Measurements from ENCODE around the gene MAML1.

The MAML1 gene

DNA sequence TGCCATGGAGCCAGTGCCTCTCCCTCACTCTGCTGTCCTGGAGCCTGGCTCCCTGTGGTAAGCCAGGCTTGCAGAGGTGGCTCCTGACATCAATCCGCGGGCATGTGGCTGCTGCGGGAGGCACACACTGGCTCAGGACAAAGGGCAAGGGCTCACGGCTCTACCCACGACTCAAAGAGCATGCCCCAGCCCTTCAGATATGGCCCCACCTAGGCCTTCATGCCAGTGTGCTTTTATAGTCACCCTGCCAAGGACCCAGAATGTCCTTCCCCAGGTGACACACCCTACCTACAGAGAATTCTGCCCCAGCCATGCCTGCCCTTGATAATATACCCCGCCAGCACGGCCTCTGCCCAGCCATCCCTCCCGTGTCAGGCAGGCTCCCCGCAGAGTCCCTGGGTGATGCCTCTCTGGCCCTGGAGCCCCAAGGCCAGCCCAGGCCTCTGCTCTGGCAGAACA lies 72.5 kb downstream of the MAML1 start:
- peak; percentile 69 for FAIRE-seq
- TF ChIP-seq TAF1 (IDR thresholded peaks at IDR 0.05; ENCODE audit: low read depth, low read length), result no peak
- TF ChIP-seq SPI1 (IDR thresholded peaks at IDR 0.05; ENCODE audit: low read depth, low read length), result no peak
- no peak for TF ChIP-seq POU2F2 (IDR thresholded peaks at IDR 0.05; ENCODE audit: low read depth, low read length)
- TF ChIP-seq POLR2AphosphoS5 (IDR thresholded peaks at IDR 0.05; ENCODE audit: low read depth, low read length), result no peak
- no peak for TF ChIP-seq POLR2A (IDR thresholded peaks at IDR 0.05; ENCODE audit: low read depth, low read length)
- no peak for TF ChIP-seq PAX5 (IDR thresholded peaks at IDR 0.05; ENCODE audit: insufficient read depth, low read length, severe bottlenecking)

DNA sequence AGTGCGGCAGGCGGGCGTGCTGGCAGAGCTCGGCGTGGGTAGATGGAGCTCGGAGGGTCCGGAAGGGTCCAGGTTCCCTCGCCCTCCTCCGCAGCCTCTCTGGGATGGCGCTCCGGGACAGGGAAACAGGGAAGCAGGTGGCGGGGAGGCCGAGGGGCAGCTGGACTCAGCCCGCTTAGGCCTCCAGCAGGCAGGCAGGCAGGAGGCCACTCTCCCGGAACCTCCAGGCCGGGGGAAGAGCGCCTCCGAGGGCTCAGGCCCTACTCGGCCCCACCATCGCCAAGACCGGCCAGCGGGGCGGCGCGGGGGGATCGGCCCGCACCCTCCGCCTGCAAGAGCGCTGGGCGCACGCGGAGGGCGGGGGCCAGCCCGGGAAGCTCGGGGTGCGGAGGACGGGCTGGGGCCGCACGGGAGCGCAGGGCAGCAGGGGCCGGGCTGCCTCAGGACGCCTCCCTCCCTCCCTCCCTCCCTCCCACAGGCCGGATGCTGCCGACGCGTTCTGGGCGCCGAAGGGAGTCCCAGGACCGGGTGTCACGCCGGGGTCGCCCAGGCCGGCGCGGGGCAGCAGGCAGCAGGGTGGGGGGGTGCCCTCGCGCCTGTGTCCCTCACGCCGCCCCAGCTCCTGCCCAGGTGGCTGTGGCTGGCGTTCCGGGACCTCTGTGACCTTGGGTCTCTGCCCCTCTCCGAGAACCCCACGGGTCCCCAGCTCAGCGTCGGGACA lies 73.1 kb downstream of the MAML1 start:
- FAIRE-seq (no peak), DNase-seq (ENCODE audit: insufficient read length, low spot score) (peak; percentile 78)

More for the DNA sequence above, 72.5 kb downstream of the MAML1 start:
- no peak for DNase-seq (ENCODE audit: insufficient read length, low spot score)

DNA sequence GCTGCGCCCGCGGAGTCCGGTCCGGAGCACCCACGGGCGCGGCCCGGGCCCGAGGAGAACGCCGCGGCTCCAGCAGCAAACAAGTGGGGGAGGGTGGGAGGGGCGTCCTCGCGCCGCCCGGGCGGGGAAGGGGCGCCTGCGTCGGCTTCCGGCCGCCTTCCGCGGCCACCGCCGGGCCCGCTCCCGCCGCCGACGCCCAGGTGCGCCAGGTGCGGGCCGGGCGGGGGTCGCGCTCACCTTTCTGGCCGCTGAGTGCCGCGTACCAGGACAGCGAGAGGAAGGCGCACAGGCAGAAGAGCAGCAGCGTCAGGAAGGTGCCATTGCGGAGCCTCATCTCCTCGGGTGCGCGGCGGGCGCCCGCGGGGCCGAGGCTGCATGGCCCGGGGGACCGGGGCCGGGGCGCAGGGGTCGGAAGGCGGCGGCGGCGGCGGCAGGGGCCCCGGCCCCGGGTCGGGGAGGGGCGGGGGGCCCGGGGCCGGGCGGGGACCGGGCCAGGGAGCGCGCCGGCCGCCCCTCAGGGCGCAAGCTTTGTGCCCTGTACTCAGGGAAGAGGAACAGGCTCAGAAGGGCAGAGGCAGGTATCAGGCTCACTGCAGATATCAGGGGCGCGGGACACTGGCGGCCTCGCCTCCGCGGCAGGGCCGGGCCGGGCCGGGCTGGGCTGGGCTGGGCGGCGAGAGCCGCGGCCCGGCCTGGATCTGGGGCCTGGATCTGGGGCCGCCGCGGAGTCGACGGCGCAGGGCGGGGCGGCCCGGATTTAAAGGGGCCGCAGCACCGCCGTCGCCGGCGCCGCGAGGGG lies 73.8 kb downstream of the MAML1 start, which contains the start of gene MGAT4B:
Gene MGAT4B, minus strand, starts transcription at position 617 of the 799 bp plus-strand sequence. Its CDS starts 283 bp downstream, at position 334.
- peak; percentile 91 for DNase-seq (ENCODE audit: insufficient read length, low spot score)
- FAIRE-seq, result peak; percentile 63
- TF ChIP-seq TAF1 (IDR thresholded peaks at IDR 0.05; ENCODE audit: low read depth, low read length) (peak; percentile 69), POU2F2 (IDR thresholded peaks at IDR 0.05; ENCODE audit: low read depth, low read length) (no peak), SPI1 (IDR thresholded peaks at IDR 0.05; ENCODE audit: low read depth, low read length) (no peak), PAX5 (IDR thresholded peaks at IDR 0.05; ENCODE audit: insufficient read depth, low read length, severe bottlenecking) (no peak), POLR2A (IDR thresholded peaks at IDR 0.05; ENCODE audit: low read depth, low read length) (peak; percentile 24; the same call in 1 of the 2 replicates), POLR2AphosphoS5 (IDR thresholded peaks at IDR 0.05; ENCODE audit: low read depth, low read length) (peak; percentile 47; the same call in 1 of the 2 replicates)

More for the DNA sequence above, 73.1 kb downstream of the MAML1 start:
- TF ChIP-seq TAF1 (IDR thresholded peaks at IDR 0.05; ENCODE audit: low read depth, low read length) (0 out of 2 replicates have a peak, but pooled peaks have one; percentile 6), SPI1 (IDR thresholded peaks at IDR 0.05; ENCODE audit: low read depth, low read length) (no peak), POU2F2 (IDR thresholded peaks at IDR 0.05; ENCODE audit: low read depth, low read length) (no peak)

- DNase-seq (ENCODE audit: insufficient read length, low spot score) (no peak), FAIRE-seq (no peak)
- TF ChIP-seq POU2F2 (IDR thresholded peaks at IDR 0.05; ENCODE audit: low read depth, low read length) (no peak), POLR2AphosphoS5 (IDR thresholded peaks at IDR 0.05; ENCODE audit: low read depth, low read length) (no peak), SPI1 (IDR thresholded peaks at IDR 0.05; ENCODE audit: low read depth, low read length) (no peak), TAF1 (IDR thresholded peaks at IDR 0.05; ENCODE audit: low read depth, low read length) (no peak), POLR2A (IDR thresholded peaks at IDR 0.05; ENCODE audit: low read depth, low read length) (no peak), PAX5 (IDR thresholded peaks at IDR 0.05; ENCODE audit: insufficient read depth, low read length, severe bottlenecking) (no peak)
These were observed 79.7 kb downstream of the MAML1 start for GRCh38 chr5:179812135-179812825.

DNA sequence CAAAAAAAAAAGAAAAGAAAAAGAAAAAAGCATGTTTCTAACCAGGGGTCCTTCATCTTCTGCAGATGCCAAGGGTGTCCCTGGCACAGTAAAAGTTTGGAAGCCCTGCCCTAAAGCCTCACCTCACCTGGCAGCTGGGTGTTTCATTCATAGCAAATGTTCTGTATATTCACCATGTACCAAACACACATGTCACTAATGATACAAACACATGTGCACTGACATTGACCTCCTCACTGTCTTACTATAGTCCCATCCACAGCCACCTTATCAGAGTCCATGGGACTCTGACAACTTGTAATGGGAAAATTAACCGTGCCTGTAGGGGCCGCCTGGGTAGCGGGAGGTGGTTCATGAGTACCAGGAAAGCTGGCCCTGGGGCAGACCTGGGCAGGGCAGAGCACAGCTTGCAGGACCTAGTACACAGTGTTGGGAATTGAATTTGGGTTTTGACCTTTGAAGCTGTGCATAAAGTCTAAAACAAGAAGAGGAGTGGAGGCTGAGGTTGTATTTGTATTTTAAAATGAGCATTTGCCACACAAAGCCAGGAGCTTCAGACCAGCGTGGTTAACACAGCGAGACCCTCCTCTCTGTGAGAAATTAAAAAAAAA lies 80.5 kb downstream of the MAML1 start:
- no peak for FAIRE-seq
- DNase-seq (ENCODE audit: insufficient read length, low spot score), result no peak
- TF ChIP-seq TAF1 (IDR thresholded peaks at IDR 0.05; ENCODE audit: low read depth, low read length), result no peak
- no peak for TF ChIP-seq SPI1 (IDR thresholded peaks at IDR 0.05; ENCODE audit: low read depth, low read length)
- no peak for TF ChIP-seq POLR2AphosphoS5 (IDR thresholded peaks at IDR 0.05; ENCODE audit: low read depth, low read length)
- TF ChIP-seq PAX5 (IDR thresholded peaks at IDR 0.05; ENCODE audit: insufficient read depth, low read length, severe bottlenecking), result no peak
- no peak for TF ChIP-seq POU2F2 (IDR thresholded peaks at IDR 0.05; ENCODE audit: low read depth, low read length)
- no peak for TF ChIP-seq POLR2A (IDR thresholded peaks at IDR 0.05; ENCODE audit: low read depth, low read length)

- DNase-seq (ENCODE audit: insufficient read length, low spot score) (no peak), FAIRE-seq (no peak)
- no peak for TF ChIP-seq PAX5 (IDR thresholded peaks at IDR 0.05; ENCODE audit: insufficient read depth, low read length, severe bottlenecking)
- no peak for TF ChIP-seq POLR2A (IDR thresholded peaks at IDR 0.05; ENCODE audit: low read depth, low read length)
- TF ChIP-seq TAF1 (IDR thresholded peaks at IDR 0.05; ENCODE audit: low read depth, low read length), result no peak
- no peak for TF ChIP-seq SPI1 (IDR thresholded peaks at IDR 0.05; ENCODE audit: low read depth, low read length)
These were observed 81.5 kb downstream of the MAML1 start for GRCh38 chr5:179814090-179814489.

DNA sequence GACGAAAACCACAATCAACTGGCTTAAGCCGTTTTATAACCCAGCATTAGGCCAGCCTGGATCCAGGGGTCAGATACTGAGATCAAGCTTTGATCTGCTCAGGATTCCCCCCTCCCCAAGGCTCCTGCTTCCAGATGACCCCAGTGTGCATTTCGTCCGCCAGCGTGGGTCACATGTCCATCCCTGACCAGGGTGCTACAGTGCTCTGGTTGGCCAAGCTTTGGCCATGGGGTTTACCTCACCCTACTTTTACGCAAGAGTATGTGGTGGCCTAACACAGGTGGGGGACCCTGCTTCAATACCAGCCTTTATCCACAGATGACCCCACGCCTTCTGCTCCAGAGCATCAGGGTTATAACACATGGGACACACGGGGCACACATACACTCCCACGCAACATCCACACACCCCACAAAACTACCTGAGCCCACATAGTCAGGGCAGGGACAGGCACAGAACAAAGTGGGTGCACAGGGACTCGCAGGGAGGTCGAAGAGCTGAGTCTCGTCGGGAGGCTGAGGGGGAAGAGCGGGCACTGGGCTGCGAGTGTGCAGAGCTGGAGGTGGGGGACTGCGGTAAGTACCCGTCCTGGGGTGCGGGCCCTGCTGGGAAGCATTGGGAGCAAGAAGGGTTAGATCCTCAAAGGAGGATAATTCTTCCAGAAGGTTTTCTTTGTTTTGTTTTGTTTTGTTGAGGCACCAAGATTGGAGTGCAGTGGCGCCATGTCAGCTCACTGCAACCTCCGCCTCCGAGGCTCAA lies 83.0 kb downstream of the MAML1 start:
- DNase-seq (ENCODE audit: insufficient read length, low spot score), result no peak
- FAIRE-seq, result no peak
- no peak for TF ChIP-seq PAX5 (IDR thresholded peaks at IDR 0.05; ENCODE audit: insufficient read depth, low read length, severe bottlenecking)
- no peak for TF ChIP-seq POLR2AphosphoS5 (IDR thresholded peaks at IDR 0.05; ENCODE audit: low read depth, low read length)
- no peak for TF ChIP-seq POLR2A (IDR thresholded peaks at IDR 0.05; ENCODE audit: low read depth, low read length)
- TF ChIP-seq TAF1 (IDR thresholded peaks at IDR 0.05; ENCODE audit: low read depth, low read length), result no peak
- TF ChIP-seq SPI1 (IDR thresholded peaks at IDR 0.05; ENCODE audit: low read depth, low read length), result no peak
- no peak for TF ChIP-seq POU2F2 (IDR thresholded peaks at IDR 0.05; ENCODE audit: low read depth, low read length)

DNA sequence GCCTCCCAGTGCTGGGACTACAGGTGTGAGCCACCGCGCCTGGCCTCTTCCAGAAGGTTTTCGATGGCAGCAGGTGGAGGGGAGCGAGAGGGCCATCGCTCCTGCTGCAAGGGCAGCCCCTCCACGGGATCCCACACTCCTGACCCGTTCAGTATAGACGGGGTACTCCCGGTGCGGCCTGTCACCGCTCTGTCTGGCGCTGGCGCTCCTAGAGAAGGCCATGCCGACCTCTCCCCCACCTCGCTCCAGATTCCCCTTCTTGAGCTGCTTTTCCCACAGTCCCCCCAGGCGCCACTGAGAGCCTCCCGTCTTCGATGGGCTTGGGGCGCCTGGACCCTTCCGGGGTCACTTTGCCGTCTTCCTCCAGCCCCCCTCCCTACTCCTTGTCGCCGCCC lies 83.8 kb downstream of the MAML1 start:
- DNase-seq (ENCODE audit: insufficient read length, low spot score) (no peak), FAIRE-seq (no peak)
- TF ChIP-seq POLR2A (IDR thresholded peaks at IDR 0.05; ENCODE audit: low read depth, low read length) (no peak), TAF1 (IDR thresholded peaks at IDR 0.05; ENCODE audit: low read depth, low read length) (no peak), SPI1 (IDR thresholded peaks at IDR 0.05; ENCODE audit: low read depth, low read length) (no peak), POU2F2 (IDR thresholded peaks at IDR 0.05; ENCODE audit: low read depth, low read length) (no peak), PAX5 (IDR thresholded peaks at IDR 0.05; ENCODE audit: insufficient read depth, low read length, severe bottlenecking) (no peak), POLR2AphosphoS5 (IDR thresholded peaks at IDR 0.05; ENCODE audit: low read depth, low read length) (no peak)
